GM23248 (cell line): ENCODE results near the gene MYEOV. TPM values are rescaled to one million over a fixed set of nuclear protein-coding genes. Genes with fewer than 3 reads are reported as not detected.

Experiments used
- DNase-seq: peaks from one replicate; pipeline ENCODE4 v3.0.0-alpha.2; 2015
- H2AFZ ChIP-seq: fragments of 200-600 bp; sonication (generic); 2 replicates; pipeline ENCODE4 v1.6.1; 2016; ENCODE audit warnings: antibody characterized with exemption
- H3F3A ChIP-seq: fragments of 200-600 bp; sonication (generic); 2 replicates; pipeline ENCODE4 v1.6.1; 2016; ENCODE audit warnings: mild to moderate bottlenecking, antibody characterized with exemption, mixed run types; ENCODE audit not compliant: insufficient read depth
- H3K27ac ChIP-seq: fragments of 200-600 bp; sonication (generic); 2 replicates; pipeline ENCODE4 v1.5.1; 2016; ENCODE audit warnings: mild to moderate bottlenecking
- H3K27me3 ChIP-seq: fragments of 200-600 bp; sonication (generic); replicated peaks from 2 replicates; pipeline ENCODE4 v1.6.1; 2016; ENCODE audit warnings: mild to moderate bottlenecking; ENCODE audit not compliant: insufficient read depth
- H3K36me3 ChIP-seq: fragments of 200-600 bp; sonication (generic); 2 replicates; pipeline ENCODE4 v1.6.1; 2016; ENCODE audit warnings: low read depth, mild to moderate bottlenecking
- H3K4me1 ChIP-seq: fragments of 200-600 bp; sonication (generic); 2 replicates; pipeline ENCODE4 v1.6.1; 2016; ENCODE audit warnings: mild to moderate bottlenecking; ENCODE audit not compliant: insufficient read depth
- H3K4me2 ChIP-seq: fragments of 200-600 bp; sonication (generic); one replicate; pipeline ENCODE4 v1.6.1; 2016; ENCODE audit warnings: mild to moderate bottlenecking; ENCODE audit not compliant: unreplicated experiment
- H3K4me3 ChIP-seq: fragments of 200-600 bp; sonication (generic); 2 replicates; pipeline ENCODE4 v1.5.1; 2016; ENCODE audit warnings: mild to moderate bottlenecking
- H3K79me2 ChIP-seq: fragments of 200-600 bp; sonication (generic); 2 replicates; pipeline ENCODE4 v1.6.1; 2016; ENCODE audit warnings: mild to moderate bottlenecking; ENCODE audit not compliant: insufficient read depth
- H3K9ac ChIP-seq: fragments of 200-600 bp; sonication (generic); 2 replicates; pipeline ENCODE4 v1.6.1; 2016; ENCODE audit warnings: mild to moderate bottlenecking
- H3K9me2 ChIP-seq: fragments of 200-600 bp; sonication (generic); 2 replicates; pipeline ENCODE4 v1.6.1; 2016; ENCODE audit warnings: mixed run types, mild to moderate bottlenecking, moderate library complexity; ENCODE audit not compliant: insufficient read depth
- H3K9me3 ChIP-seq: fragments of 200-600 bp; sonication (generic); one replicate; pipeline ENCODE4 v1.6.1; 2017; ENCODE audit warnings: low read depth
- H4K20me1 ChIP-seq: fragments of 200-600 bp; sonication (generic); 2 replicates; pipeline ENCODE4 v1.6.0; 2016; ENCODE audit not compliant: insufficient read depth
- EZH2 ChIP-seq: fragments of 200-600 bp; sonication (generic); IDR thresholded peaks from 2 replicates; pipeline ENCODE4 v1.6.1; 2018; ENCODE audit warnings: antibody characterized with exemption, mild to moderate bottlenecking; ENCODE audit not compliant: insufficient read depth, poor library complexity, severe bottlenecking
- EZH2phosphoT487 ChIP-seq: fragments of 200-600 bp; sonication (generic); IDR thresholded peaks from 2 replicates; pipeline ENCODE4 v1.6.1; 2018; ENCODE audit warnings: antibody characterized with exemption, moderate library complexity, mild to moderate bottlenecking, low read depth; ENCODE audit not compliant: insufficient read depth
- WGBS, 2 experiments: methylation state at CpG; one replicate each; pipeline ENCODE4 v1.1.6; 2015 to 2017; ENCODE audit warnings: low lambda C conversion rate in 2 of 2, low coverage in 1 of 2; ENCODE audit errors: missing lambda C conversion rate in 2 of 2; 5-methylcytosine and 5-hydroxymethylcytosine counted together
- in situ Hi-C: fragments of 300-500 bp; cut with MboI; formaldehyde crosslinking; loops from 2 replicates; pipeline ENCODE4 v1.15.0; 2020
- polyA plus RNA-seq: library from polyadenylated mRNA; unstranded; fragments of >200 nt; fragmentation: Nextera tagmentation; extraction: Ambion mirVana; gene quantifications from 2 replicates; pipeline ENCODE4 v1.2.1, GENCODE V29; 2016
- total RNA-seq: library from RNA; depleted of rRNA; stranded (reverse); fragments of >200 nt; shearing (Covaris generic); gene quantifications from 2 replicates; pipeline ENCODE4 v1.2.3, GENCODE V29; 2014

MYEOV gene
- total and polyA plus RNA-seq, 2 experiments from 2014 or later: 0.86 to 7.2 TPM

- Histone ChIP-seq H3K27ac (no peak overlapping the region), H3K4me1 (no peaks in the 10 kb centered on the region), H3K36me3 (no peaks in the 10 kb centered on the region), H2AFZ (no peak overlapping the region), H3K9me2 (no peaks in the 10 kb centered on the region), H4K20me1 (no peaks in the 10 kb centered on the region), H3K9ac (no peak overlapping the region), H3K27me3 (no peaks in the 10 kb centered on the region), H3F3A (no peaks in the 10 kb centered on the region), H3K9me3 (no peaks in the 10 kb centered on the region), H3K4me2 (no peak overlapping the region), H3K79me2 (0 out of 2 replicates have a peak, but pooled peaks cover 5% of the 10 kb centered on the region), H3K4me3 (no peak overlapping the region)
- WGBS, 2 experiments: 85 to 87% methylated on average over 4 of the region's 4 CpGs
- TF ChIP-seq EZH2phosphoT487 (no peak), EZH2 (no peak)
- DNase-seq: no peak
- in situ Hi-C loops: no loop called here
Observed at GRCh38 chr11:69330330-69330729, 36.4 kb downstream of the MYEOV start.

GRCh38 chr11:69333149-69333710 lies 39.3 kb downstream of the MYEOV start:
- H3K9me2 ChIP-seq: no peaks in the 10 kb centered on the region
- H3F3A ChIP-seq: peaks cover 9% of the 10 kb centered on the region; the same call in 1 of the 2 replicates
- H2AFZ ChIP-seq: no peak overlapping the region
- no peaks in the 10 kb centered on the region for H4K20me1 ChIP-seq
- H3K36me3 ChIP-seq: no peaks in the 10 kb centered on the region
- 52 to 60% methylated on average over 2 of the region's 2 CpGs for WGBS, 2 experiments
- H3K4me2 ChIP-seq: no peak overlapping the region
- H3K4me3 ChIP-seq: no peak overlapping the region
- no peak overlapping the region for H3K9ac ChIP-seq
- DNase-seq: no peak
- no peak for TF ChIP-seq EZH2
- TF ChIP-seq EZH2phosphoT487: no peak
- H3K27me3 ChIP-seq: no peaks in the 10 kb centered on the region
- H3K79me2 ChIP-seq: 0 out of 2 replicates have a peak, but pooled peaks cover 5% of the 10 kb centered on the region
- in situ Hi-C loops: no loop called here
- peaks cover 12% of the 10 kb centered on the region for H3K4me1 ChIP-seq
- no peak overlapping the region for H3K27ac ChIP-seq
- no peaks in the 10 kb centered on the region for H3K9me3 ChIP-seq

GRCh38 chr11:69333879-69334278 lies 39.9 kb downstream of the MYEOV start:
- H3K4me2 ChIP-seq: no peak overlapping the region
- H3K27ac ChIP-seq: no peak overlapping the region
- H3K4me1 ChIP-seq: peaks cover 12% of the 10 kb centered on the region
- H3K36me3 ChIP-seq: no peaks in the 10 kb centered on the region
- in situ Hi-C loops: no loop called here
- no peak overlapping the region for H3K4me3 ChIP-seq
- peaks cover 9% of the 10 kb centered on the region; the same call in 1 of the 2 replicates for H3F3A ChIP-seq
- H3K79me2 ChIP-seq: 0 out of 2 replicates have a peak, but pooled peaks cover 5% of the 10 kb centered on the region
- H2AFZ ChIP-seq: no peak overlapping the region
- WGBS, 2 experiments: 75 to 77% methylated on average over 2 of the region's 2 CpGs
- no peak for DNase-seq
- TF ChIP-seq EZH2phosphoT487 (no peak), EZH2 (no peak)
- H3K27me3 ChIP-seq: no peaks in the 10 kb centered on the region
- H3K9me2 ChIP-seq: no peaks in the 10 kb centered on the region
- no peaks in the 10 kb centered on the region for H4K20me1 ChIP-seq
- H3K9me3 ChIP-seq: no peaks in the 10 kb centered on the region
- no peak overlapping the region for H3K9ac ChIP-seq

GRCh38 chr11:69335007-69335780 lies 41.2 kb downstream of the MYEOV start:
- TF ChIP-seq EZH2phosphoT487 (no peak), EZH2 (no peak)
- H3K79me2 ChIP-seq: 0 out of 2 replicates have a peak, but pooled peaks cover 5% of the 10 kb centered on the region
- H3K27me3 ChIP-seq: no peaks in the 10 kb centered on the region
- in situ Hi-C loops: no loop called here
- H3K9me3 ChIP-seq: no peaks in the 10 kb centered on the region
- peaks cover 12% of the 10 kb centered on the region for H3K4me1 ChIP-seq
- H3K9ac ChIP-seq: no peak overlapping the region
- H3K9me2 ChIP-seq: no peaks in the 10 kb centered on the region
- no peak overlapping the region for H3K4me3 ChIP-seq
- H3K27ac ChIP-seq: no peak overlapping the region
- no peaks in the 10 kb centered on the region for H4K20me1 ChIP-seq
- H3K4me2 ChIP-seq: no peak overlapping the region
- H3F3A ChIP-seq: peaks cover 9% of the 10 kb centered on the region; the same call in 1 of the 2 replicates
- H3K36me3 ChIP-seq: no peaks in the 10 kb centered on the region
- no peak overlapping the region for H2AFZ ChIP-seq
- no peak for DNase-seq
- WGBS, 2 experiments: 88 to 92% methylated on average over 14 to 15 of the region's 15 CpGs
